Peyer's patch (tissue), 4 donors: ENCODE measurements around the gene YTHDC1.

Source experiments
- POLR2A ChIP-seq, 2 donors: fragments of 450-650 bp; IDR thresholded peaks; one replicate each; pipeline ENCODE4 v1.5.1; 2017; ENCODE audit warnings: antibody characterized with exemption in 2 of 2, mild to moderate bottlenecking in 2 of 2, moderate library complexity in 2 of 2
- TF ChIP-seq, protein P1 (sequence below), 6 experiments: fragments of 450-650 bp in 4 of 6; fragments of 200-600 bp in 2 of 6; sonication (generic) in 1 of 6; IDR thresholded peaks; one replicate each; pipeline ENCODE4 v1.5.1; 2017 to 2019; ENCODE audit warnings: antibody characterized with exemption in 6 of 6, mild to moderate bottlenecking in 3 of 6, moderate library complexity in 1 of 6

- TF ChIP-seq POLR2A (IDR thresholded peaks at IDR 0.05), result no peak
- TF ChIP-seq, protein P1, sequence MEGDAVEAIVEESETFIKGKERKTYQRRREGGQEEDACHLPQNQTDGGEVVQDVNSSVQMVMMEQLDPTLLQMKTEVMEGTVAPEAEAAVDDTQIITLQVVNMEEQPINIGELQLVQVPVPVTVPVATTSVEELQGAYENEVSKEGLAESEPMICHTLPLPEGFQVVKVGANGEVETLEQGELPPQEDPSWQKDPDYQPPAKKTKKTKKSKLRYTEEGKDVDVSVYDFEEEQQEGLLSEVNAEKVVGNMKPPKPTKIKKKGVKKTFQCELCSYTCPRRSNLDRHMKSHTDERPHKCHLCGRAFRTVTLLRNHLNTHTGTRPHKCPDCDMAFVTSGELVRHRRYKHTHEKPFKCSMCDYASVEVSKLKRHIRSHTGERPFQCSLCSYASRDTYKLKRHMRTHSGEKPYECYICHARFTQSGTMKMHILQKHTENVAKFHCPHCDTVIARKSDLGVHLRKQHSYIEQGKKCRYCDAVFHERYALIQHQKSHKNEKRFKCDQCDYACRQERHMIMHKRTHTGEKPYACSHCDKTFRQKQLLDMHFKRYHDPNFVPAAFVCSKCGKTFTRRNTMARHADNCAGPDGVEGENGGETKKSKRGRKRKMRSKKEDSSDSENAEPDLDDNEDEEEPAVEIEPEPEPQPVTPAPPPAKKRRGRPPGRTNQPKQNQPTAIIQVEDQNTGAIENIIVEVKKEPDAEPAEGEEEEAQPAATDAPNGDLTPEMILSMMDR (IDR thresholded peaks at IDR 0.05), result no peak
These were observed 40.5 kb upstream of the YTHDC1 start for GRCh38 chr4:68390205-68390935.
